HL-60 (cell line): ENCODE measurements around the gene AGER.

Experiments
- DNase-seq, 2 experiments: peaks; one replicate each; pipeline ENCODE4 v3.0.0-alpha.2; 2010 to 2020; ENCODE audit warnings: low read depth in 1 of 2, low spot score in 1 of 2
- H3K27ac ChIP-seq: fragments of 250-450 bp; sonication (Bioruptor Pico); replicated peaks from 2 replicates; pipeline ENCODE4 v1.5.1; 2020; ENCODE audit warnings: mild to moderate bottlenecking, moderate library complexity
- H3K27me3 ChIP-seq: fragments of 250-450 bp; sonication (Bioruptor Pico); 2 replicates; pipeline ENCODE4 v1.5.1; 2021; ENCODE audit warnings: mild to moderate bottlenecking, moderate library complexity; ENCODE audit not compliant: insufficient read depth, poor library complexity, severe bottlenecking
- H3K4me3 ChIP-seq: replicated peaks from 2 replicates; pipeline ENCODE4 v1.5.1; 2011; ENCODE audit warnings: mild to moderate bottlenecking, control low read depth, low read length; ENCODE audit not compliant: insufficient read depth
- CTCF ChIP-seq: IDR thresholded peaks from one replicate; pipeline ENCODE4 v1.5.1; 2011; ENCODE audit warnings: low read length, control low read depth, inconsistent platforms; ENCODE audit not compliant: insufficient read depth
- GABPA ChIP-seq: IDR thresholded peaks from 2 replicates; pipeline ENCODE4 v1.6.1; 2012; ENCODE audit warnings: low read depth
- POLR2AphosphoS5 ChIP-seq: IDR thresholded peaks from 2 replicates; pipeline ENCODE4 v1.6.1; 2012; ENCODE audit warnings: low read depth
- REST ChIP-seq: IDR thresholded peaks from 2 replicates; pipeline ENCODE4 v1.6.1; 2012; ENCODE audit warnings: low read depth; ENCODE audit not compliant: insufficient replicate concordance
- SPI1 ChIP-seq: IDR thresholded peaks from 2 replicates; pipeline ENCODE4 v1.6.1; 2012; ENCODE audit warnings: low read depth, mild to moderate bottlenecking, borderline replicate concordance

The AGER gene

GRCh38 chr6:32191696-32192607, 7.9 kb upstream of the AGER start:
- Histone ChIP-seq H3K4me3 (peak overlapping the region; percentile 71), H3K27ac (peak overlapping the region; percentile 95), H3K27me3 (no peaks in the 10 kb centered on the region)
- no peak for DNase-seq
- TF ChIP-seq POLR2AphosphoS5 (no peak), CTCF (no peak), GABPA (no peak), SPI1 (no peak), REST (no peak)

DNA sequence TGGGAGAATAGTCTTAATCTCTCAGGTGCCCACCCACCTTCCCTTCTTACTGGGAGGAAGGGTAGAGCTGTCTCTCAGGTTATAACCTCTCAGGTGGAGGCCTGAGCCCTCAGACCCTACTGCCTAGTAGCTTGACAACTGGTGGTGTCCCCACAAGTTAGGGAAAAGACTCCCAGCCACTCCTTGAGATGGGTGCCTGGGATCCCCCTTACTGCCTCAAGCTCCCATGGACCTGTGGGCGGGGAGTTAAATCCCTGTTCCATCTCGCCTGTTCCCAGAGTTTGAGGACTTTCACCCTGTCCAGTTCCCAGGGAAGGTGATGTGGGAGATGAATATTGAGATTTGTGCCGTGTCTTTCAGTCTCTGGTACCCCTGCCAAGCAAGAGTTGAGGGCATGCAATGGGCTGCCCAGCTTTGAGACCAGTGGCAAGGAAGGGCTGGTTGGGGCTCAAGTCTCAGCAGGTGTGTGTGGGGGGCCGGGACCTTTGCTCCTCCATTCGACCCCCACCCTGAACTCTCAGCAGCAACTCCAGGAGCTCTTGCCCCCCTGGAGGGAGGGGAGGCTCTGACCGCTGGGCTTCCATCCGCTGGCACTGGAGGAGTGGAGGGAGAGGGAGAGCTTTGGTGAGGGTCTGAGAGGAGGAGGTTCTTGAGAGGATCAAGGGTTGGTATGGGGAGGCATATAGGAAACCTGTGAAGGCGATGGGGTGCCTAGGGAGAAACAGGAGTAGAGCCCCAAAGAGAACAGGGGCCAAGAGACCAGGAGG, 7.0 kb upstream of the AGER start:
- peak overlapping the region; percentile 95 for H3K27ac ChIP-seq
- peak overlapping the region; percentile 71 for H3K4me3 ChIP-seq
- DNase-seq, result no peak
- no peaks in the 10 kb centered on the region for H3K27me3 ChIP-seq
- no peak for TF ChIP-seq POLR2AphosphoS5
- no peak for TF ChIP-seq GABPA
- TF ChIP-seq CTCF, result no peak
- TF ChIP-seq REST, result no peak
- TF ChIP-seq SPI1, result no peak

DNA sequence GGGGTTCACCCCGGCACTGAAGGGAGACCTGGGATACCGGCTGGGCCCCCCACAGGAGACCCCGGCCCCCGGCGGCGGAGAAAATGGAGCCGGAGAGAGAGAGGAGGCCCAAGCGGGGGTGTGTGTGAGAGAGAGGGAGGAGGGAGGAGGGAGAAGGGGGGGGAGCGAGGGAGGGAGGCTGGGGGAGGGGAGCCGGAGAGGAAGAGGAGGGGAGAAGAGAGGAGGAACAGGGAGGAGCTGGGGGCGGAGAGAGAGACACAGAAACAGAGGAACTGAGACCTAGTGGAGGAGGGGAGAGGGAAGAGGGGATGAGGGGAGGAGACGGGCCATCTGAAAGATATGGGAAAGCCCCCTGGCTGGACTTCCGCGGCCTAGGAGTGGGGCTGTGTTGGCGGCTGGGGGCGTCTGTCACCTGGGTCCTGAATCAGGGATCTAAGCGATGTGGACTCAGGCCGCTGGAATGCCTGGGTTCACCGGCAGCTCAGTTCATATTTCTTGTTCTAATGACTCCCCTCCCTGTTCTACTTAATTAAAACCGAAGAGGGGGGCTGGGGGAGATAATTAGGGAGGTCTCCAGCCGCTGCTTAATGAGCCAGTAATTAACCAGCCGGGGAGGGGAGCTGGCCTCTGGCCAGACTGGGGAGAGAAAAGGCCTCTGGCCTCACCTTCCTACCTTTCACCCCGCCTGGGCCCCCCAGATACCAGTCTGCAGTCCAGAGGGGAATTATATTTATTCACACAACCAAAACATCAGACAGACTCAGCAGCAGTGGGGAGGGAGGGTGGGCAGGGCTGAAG, 6.2 kb upstream of the AGER start, which contains the start of gene PBX2:
TSS of gene PBX2 (minus strand) at position 149 of the 798 bp plus-strand sequence. CDS start 287 bp downstream, outside the sequence.
- Histone ChIP-seq H3K27me3 (no peaks in the 10 kb centered on the region), H3K4me3 (peak within 1 kb of the TSS; percentile 71), H3K27ac (peak within 1 kb of the TSS; percentile 95)
- peak; percentile 93 to 94 for DNase-seq
- peak; percentile 30; the same call in 1 of the 2 replicates for TF ChIP-seq POLR2AphosphoS5
- no peak for TF ChIP-seq REST
- TF ChIP-seq SPI1, result peak; percentile 76
